ENCODE data around the gene TMEM208.

DNA sequence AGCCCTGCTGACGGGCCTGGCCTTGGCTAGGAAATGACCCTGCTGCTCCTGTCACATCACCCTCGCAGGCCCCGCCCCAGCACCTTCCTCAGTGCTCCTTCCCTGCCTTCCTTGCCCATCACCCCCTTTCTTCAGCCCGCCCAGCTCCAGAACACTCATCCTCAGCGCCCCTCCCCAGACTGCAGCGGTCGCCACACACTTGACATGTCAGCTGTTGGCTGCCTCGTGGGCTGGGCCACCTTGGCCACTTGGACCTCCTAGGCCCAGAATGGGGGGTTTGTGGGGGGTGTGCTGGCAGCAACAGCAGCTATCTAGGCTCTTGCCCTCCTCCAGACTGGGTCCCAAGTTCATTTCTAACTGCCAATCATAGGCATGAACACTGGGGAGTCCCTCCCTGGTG, 17.4 kb upstream of the TMEM208 start:
- TF ChIP-seq, protein P1, sequence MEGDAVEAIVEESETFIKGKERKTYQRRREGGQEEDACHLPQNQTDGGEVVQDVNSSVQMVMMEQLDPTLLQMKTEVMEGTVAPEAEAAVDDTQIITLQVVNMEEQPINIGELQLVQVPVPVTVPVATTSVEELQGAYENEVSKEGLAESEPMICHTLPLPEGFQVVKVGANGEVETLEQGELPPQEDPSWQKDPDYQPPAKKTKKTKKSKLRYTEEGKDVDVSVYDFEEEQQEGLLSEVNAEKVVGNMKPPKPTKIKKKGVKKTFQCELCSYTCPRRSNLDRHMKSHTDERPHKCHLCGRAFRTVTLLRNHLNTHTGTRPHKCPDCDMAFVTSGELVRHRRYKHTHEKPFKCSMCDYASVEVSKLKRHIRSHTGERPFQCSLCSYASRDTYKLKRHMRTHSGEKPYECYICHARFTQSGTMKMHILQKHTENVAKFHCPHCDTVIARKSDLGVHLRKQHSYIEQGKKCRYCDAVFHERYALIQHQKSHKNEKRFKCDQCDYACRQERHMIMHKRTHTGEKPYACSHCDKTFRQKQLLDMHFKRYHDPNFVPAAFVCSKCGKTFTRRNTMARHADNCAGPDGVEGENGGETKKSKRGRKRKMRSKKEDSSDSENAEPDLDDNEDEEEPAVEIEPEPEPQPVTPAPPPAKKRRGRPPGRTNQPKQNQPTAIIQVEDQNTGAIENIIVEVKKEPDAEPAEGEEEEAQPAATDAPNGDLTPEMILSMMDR (IDR thresholded peaks at IDR 0.05): no peak
- no peak for TF ChIP-seq POLR2A (IDR thresholded peaks at IDR 0.05)
